ENCODE measurements around the gene UBE4B. TPM values are rescaled to one million over a fixed set of nuclear protein-coding genes. Genes with fewer than 3 reads are reported as not detected.

UBE4B gene
- total RNA-seq, result 42.0 TPM

GRCh38 chr1:10032590-10033358, at the start of gene UBE4B:
Gene UBE4B, plus strand, starts transcription at chr1:10032958. Its CDS starts 713 bp downstream, at chr1:10033671.

GRCh38 chr1:9996624-9997582, 35.9 kb upstream of the UBE4B start, which contains the start of gene RBP7:
Gene RBP7, plus strand, starts transcription at chr1:9997228. Its CDS starts 31 bp downstream, at chr1:9997259.

GRCh38 chr1:10209905-10210810, 177.4 kb downstream of the UBE4B start, which contains the start of gene KIF1B:
Gene KIF1B, plus strand, starts transcription at chr1:10210570. Its CDS starts 21,759 bp downstream, at chr1:10232329.

Small RNA genes lying within 50 kb of the gene (small RNA-seq; reads per million reads assigned to genes)
- gene MIR1273D (not detected), gene RNU6-828P (not detected)

Other genes with a start within 250 kb of the UBE4B start
- gene CLSTN1, start 209.0 kb upstream of the UBE4B start, total RNA-seq, result 233 TPM
- 46.6 TPM for gene CTNNBIP1, start 122.7 kb upstream of the UBE4B start, total RNA-seq
- gene LZIC, start 89.6 kb upstream of the UBE4B start, total RNA-seq, result 66.9 TPM
- 8.1 TPM for gene NMNAT1, start 89.5 kb upstream of the UBE4B start, total RNA-seq
- not detected for gene RBP7, start 35.7 kb upstream of the UBE4B start, total RNA-seq
- 280 TPM for gene KIF1B, start 177.6 kb downstream of the UBE4B start, total RNA-seq

Data from diencephalon (tissue), 1 donor.